HepG2 (cell line): ENCODE data around the gene RASA1. TPM values are rescaled to one million over a fixed set of nuclear protein-coding genes. Genes with fewer than 3 reads are reported as not detected.

Source experiments
- ATAC-seq: fragments of 200-7000 bp; cut with Tn5 transposase; 3 replicates; pipeline ENCODE4 v1.9.1; 2020; ENCODE audit warnings: mild to moderate bottlenecking, moderate library complexity
- BruUV-seq: library from RNA; stranded (reverse); fragments of 400-500 nt; replicated peaks from 2 replicates; lab custom pipeline; 2021; lab: Mats Ljungman, UMichigan
- CTCF ChIA-PET: fragments of 300-600 bp; formaldehyde crosslinking; extraction: SDS; loops from one replicate; lab custom pipeline; 2021; ENCODE audit warnings: low total read pairs, inconsistent platforms, low intra/inter-chr PET ratio; lab: Yijun Ruan, JAX
- POLR2A ChIA-PET: fragments of 350-600 bp; sonication (Branson Sonifier 250); formaldehyde crosslinking; loops from one replicate; lab custom pipeline; 2020; ENCODE audit warnings: antibody characterized with exemption, inconsistent platforms; lab: Yijun Ruan, JAX
- DNase-seq: peaks from one replicate; pipeline ENCODE4 v3.0.0-alpha.2; 2015; ENCODE audit warnings: low spot score
- FAIRE-seq: peaks from 3 replicates; lab custom pipeline; 2011; peaks lifted over from hg19 to GRCh38; lab: Jason Lieb, UNC
- H2AFZ ChIP-seq: one replicate; pipeline ENCODE4 v1.6.1; 2011; ENCODE audit warnings: low read length, inconsistent platforms
- H3K27ac ChIP-seq: fragments of 300-600 bp; 3 replicates; pipeline ENCODE4 v1.8.0; 2011; ENCODE audit warnings: mixed run types, mild to moderate bottlenecking, mixed read lengths, low read length, inconsistent platforms; ENCODE audit not compliant: insufficient read depth; ENCODE audit errors: extremely low read length
- H3K27me3 ChIP-seq, 2 experiments: fragments of 200-600 bp in 1 of 2; 2 replicates in 1 of 2; 3 replicates in 1 of 2; pipeline versions ENCODE4 v1.6.0 to v1.8.0; 2011; ENCODE audit warnings: low read length in 2 of 2, mild to moderate bottlenecking in 2 of 2, moderate library complexity in 2 of 2, inconsistent platforms in 1 of 2; ENCODE audit not compliant: insufficient read depth in 2 of 2, control insufficient read depth in 1 of 2
- H3K36me3 ChIP-seq, 2 experiments: fragments of 200-600 bp in 1 of 2; replicated peaks in 1 of 2; 2 replicates in 1 of 2; 3 replicates in 1 of 2; pipeline versions ENCODE4 v1.5.1 to v1.8.0; 2011; ENCODE audit warnings: low read length in 2 of 2, inconsistent platforms in 1 of 2; ENCODE audit not compliant: insufficient read depth in 2 of 2, control insufficient read depth in 1 of 2
- H3K4me1 ChIP-seq: 2 replicates; pipeline ENCODE4 v1.5.1; 2012; ENCODE audit warnings: low read length, inconsistent platforms; ENCODE audit not compliant: insufficient read depth
- H3K4me2 ChIP-seq: 2 replicates; pipeline ENCODE4 v1.6.0; 2011; ENCODE audit warnings: low read depth, low read length, inconsistent platforms
- H3K4me3 ChIP-seq, 3 experiments: fragments of 200-600 bp in 1 of 3; sonication (generic), shearing (Covaris generic) in 1 of 3; replicated peaks in 1 of 3; 2 replicates each; pipeline ENCODE4 v1.5.1; 2011 to 2016; ENCODE audit warnings: low read length in 3 of 3, inconsistent platforms in 2 of 3, low read depth in 2 of 3, mild to moderate bottlenecking in 2 of 3, control low read depth in 1 of 3, mixed read lengths in 1 of 3; ENCODE audit not compliant: insufficient read depth in 1 of 3
- H3K79me2 ChIP-seq: one replicate; pipeline ENCODE4 v1.6.1; 2011; ENCODE audit warnings: low read length, inconsistent platforms; ENCODE audit not compliant: insufficient read depth
- H3K9ac ChIP-seq: 2 replicates; pipeline ENCODE4 v1.6.0; 2011; ENCODE audit warnings: mild to moderate bottlenecking, low read depth, low read length, inconsistent platforms; ENCODE audit not compliant: insufficient read depth
- H3K9me3 ChIP-seq: 2 replicates; pipeline ENCODE4 v1.5.1; 2012; ENCODE audit warnings: mild to moderate bottlenecking, low read length
- H4K20me1 ChIP-seq: 2 replicates; pipeline ENCODE4 v1.6.0; 2011; ENCODE audit warnings: inconsistent platforms, mild to moderate bottlenecking, low read length, moderate library complexity; ENCODE audit not compliant: insufficient read depth
- FOSL2 ChIP-seq: sonication (generic); formaldehyde crosslinking; IDR thresholded peaks from 2 replicates; pipeline ENCODE4 v1.4.0; 2020; ENCODE audit warnings: missing genetic modification reagents
- HDAC6 ChIP-seq: fragments of 200-600 bp; sonication (generic); IDR thresholded peaks from 2 replicates; pipeline ENCODE4 v1.7.0; 2017; ENCODE audit warnings: mild to moderate bottlenecking, antibody characterized with exemption, low read length, low read depth
- KAT7 ChIP-seq: IDR thresholded peaks from 2 replicates; pipeline ENCODE4 v1.6.1; 2018; ENCODE audit warnings: borderline replicate concordance, missing compliant biosample characterization
- KDM4B ChIP-seq: sonication (generic); formaldehyde crosslinking; IDR thresholded peaks from 2 replicates; pipeline ENCODE4 v1.4.0; 2020; ENCODE audit warnings: missing genetic modification reagents
- KLF13 ChIP-seq: sonication (generic); formaldehyde crosslinking; IDR thresholded peaks from 2 replicates; pipeline ENCODE4 v1.4.0; 2020; ENCODE audit warnings: mild to moderate bottlenecking, missing genetic modification reagents
- SP5 ChIP-seq: IDR thresholded peaks from 2 replicates; pipeline ENCODE4 v1.6.1; 2016; ENCODE audit warnings: low read depth, borderline replicate concordance
- SYNCRIP ChIP-seq: fragments of 200-400 bp; formaldehyde crosslinking; IDR thresholded peaks from 2 replicates; pipeline ENCODE4 v1.6.1; 2018; ENCODE audit warnings: mild to moderate bottlenecking, low read depth, low read length; ENCODE audit not compliant: insufficient read depth
- ZNF207 ChIP-seq: fragments of 450-650 bp; IDR thresholded peaks from 2 replicates; pipeline ENCODE4 v1.6.1; 2016; ENCODE audit warnings: antibody characterized with exemption, borderline replicate concordance
- ZNF460 ChIP-seq: sonication (generic); formaldehyde crosslinking; IDR thresholded peaks from 2 replicates; pipeline ENCODE4 v1.5.1; 2020; ENCODE audit warnings: missing genetic modification reagents, mild to moderate bottlenecking, borderline replicate concordance
- ZNF572 ChIP-seq: sonication (generic); formaldehyde crosslinking; IDR thresholded peaks from 2 replicates; pipeline ENCODE4 v1.5.1; 2020; ENCODE audit warnings: mild to moderate bottlenecking, missing genetic modification reagents
- ZSCAN25 ChIP-seq: sonication (generic); formaldehyde crosslinking; IDR thresholded peaks from 2 replicates; pipeline ENCODE4 v1.8.0; 2022; ENCODE audit warnings: mild to moderate bottlenecking, missing genetic modification reagents
- WGBS: methylation state at CpG from one replicate; pipeline ENCODE4 v1.1.6; 2017; ENCODE audit warnings: low lambda C conversion rate; 5-methylcytosine and 5-hydroxymethylcytosine counted together
- in situ Hi-C: cut with HindIII; loops from 2 replicates; pipeline ENCODE4 v1.10.0; 2017; ENCODE audit warnings: low pct_unique_long_range_greater_than_20kb; ENCODE audit not compliant: extremely low pct_ligation_motif_present
- intact Hi-C: fragments of 100-400 bp; cut with micrococcal nuclease; formaldehyde crosslinking; loops from one replicate; pipeline ENCODE4 v1.10.0; 2022; ENCODE audit not compliant: unreplicated experiment
- polyA plus RNA-seq, 8 experiments: library from polyadenylated mRNA; depleted of rRNA in 3 of 8; stranded (reverse) in 7 of 8; unstranded in 1 of 8; fragments of >200 nt; fragmentation: Illumina TruSeq in 4 of 8; extraction: Trizol in 4 of 8; gene quantifications; 2 replicates each; pipeline versions ENCODE4 v1.2.1 to v1.2.3, GENCODE V29; 2011 to 2016; ENCODE audit warnings: low read depth in 4 of 8, missing spikeins in 1 of 8, mixed read lengths in 1 of 8; ENCODE audit not compliant: insufficient read depth in 1 of 8
- total RNA-seq, 5 experiments: library from RNA; depleted of rRNA; stranded (reverse); fragments of >200 nt; fragmentation: Illumina TruSeq; extraction: Trizol; gene quantifications; 2 replicates each; pipeline ENCODE4 v1.2.3, GENCODE V29; 2016; ENCODE audit warnings: low read depth in 1 of 5
- TF ChIP-seq, protein P1 (sequence below): sonication (generic); formaldehyde crosslinking; IDR thresholded peaks from 2 replicates; pipeline ENCODE4 v1.4.0; 2020; ENCODE audit warnings: missing genetic modification reagents
- TF ChIP-seq, protein P2 (sequence below): sonication (generic); formaldehyde crosslinking; IDR thresholded peaks from 2 replicates; pipeline ENCODE4 v1.5.0; 2020; ENCODE audit warnings: mild to moderate bottlenecking, missing genetic modification reagents

The RASA1 gene
- total and polyA plus RNA-seq, 2 of the 13 experiments (the other 11 are each of a cell fraction or from before 2014, with no cell fraction given): 19.5 to 20.5 TPM

- TF ChIP-seq KLF13 (CRISPR knock-in tag) (no peak), HDAC6 (no peak), ZNF207 (no peak), SP5 (CRISPR knock-in tag) (no peak), KDM4B (no peak)
- TF ChIP-seq, protein P1, sequence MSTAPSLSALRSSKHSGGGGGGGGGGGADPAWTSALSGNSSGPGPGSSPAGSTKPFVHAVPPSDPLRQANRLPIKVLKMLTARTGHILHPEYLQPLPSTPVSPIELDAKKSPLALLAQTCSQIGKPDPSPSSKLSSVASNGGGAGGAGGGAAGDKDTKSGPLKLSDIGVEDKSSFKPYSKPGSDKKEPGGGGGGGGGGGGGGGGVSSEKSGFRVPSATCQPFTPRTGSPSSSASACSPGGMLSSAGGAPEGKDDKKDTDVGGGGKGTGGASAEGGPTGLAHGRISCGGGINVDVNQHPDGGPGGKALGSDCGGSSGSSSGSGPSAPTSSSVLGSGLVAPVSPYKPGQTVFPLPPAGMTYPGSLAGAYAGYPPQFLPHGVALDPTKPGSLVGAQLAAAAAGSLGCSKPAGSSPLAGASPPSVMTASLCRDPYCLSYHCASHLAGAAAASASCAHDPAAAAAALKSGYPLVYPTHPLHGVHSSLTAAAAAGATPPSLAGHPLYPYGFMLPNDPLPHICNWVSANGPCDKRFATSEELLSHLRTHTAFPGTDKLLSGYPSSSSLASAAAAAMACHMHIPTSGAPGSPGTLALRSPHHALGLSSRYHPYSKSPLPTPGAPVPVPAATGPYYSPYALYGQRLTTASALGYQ (CRISPR knock-in tag): no peak
- TF ChIP-seq, all 625 proteins: peak for 0
Observed at GRCh38 chr5:87242242-87242641, 25.4 kb upstream of the RASA1 start (continued).

DNA sequence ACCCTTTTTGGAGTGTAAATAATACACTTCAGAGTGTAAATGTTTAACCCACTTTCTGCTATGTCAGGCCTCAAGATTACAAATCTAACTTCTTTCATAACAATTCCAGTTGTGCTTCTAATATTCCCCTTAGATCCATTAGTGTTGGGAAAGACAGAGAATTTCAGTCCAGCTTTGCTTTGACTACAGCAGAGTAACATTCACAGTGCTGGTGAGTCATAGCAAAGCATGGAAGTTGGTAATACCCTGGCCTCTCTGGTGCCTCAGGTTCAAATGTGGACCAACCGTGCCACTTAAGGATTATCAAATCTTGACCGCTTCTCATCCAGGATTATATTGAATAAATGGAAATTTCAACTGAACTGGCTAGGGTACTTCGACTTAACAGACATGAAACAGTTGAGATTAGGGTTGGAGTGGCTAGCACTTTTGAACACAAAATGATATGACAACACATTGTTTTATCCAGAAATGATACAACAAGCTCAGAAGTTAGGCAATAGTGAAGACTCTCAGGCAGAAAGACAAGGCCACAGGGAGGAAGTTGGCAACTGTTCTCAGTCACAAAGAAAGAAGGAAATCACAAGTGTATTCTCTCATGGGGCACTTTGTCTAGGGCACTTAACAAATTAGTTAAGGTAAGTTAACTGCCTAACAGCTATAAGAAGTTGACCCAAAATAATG, 24.4 kb upstream of the RASA1 start:
- 1% methylated on average over 3 of the region's 3 CpGs for WGBS
- intact Hi-C loops: no loop called here
- no TSS peak for BruUV-seq
- POLR2A ChIA-PET: no interaction called here
- H3K9ac ChIP-seq: no peak overlapping the region
- no peaks in the 10 kb centered on the region for H3K4me1 ChIP-seq
- no peak overlapping the region for H3K27ac ChIP-seq
- no peak for FAIRE-seq
- no peaks in the 10 kb centered on the region for H3K36me3 ChIP-seq
- H3K79me2 ChIP-seq: no peaks in the 10 kb centered on the region
- no peaks in the 10 kb centered on the region for H3K9me3 ChIP-seq
- peak; percentile 6 for DNase-seq
- H3K4me3 ChIP-seq: no peak overlapping the region
- ATAC-seq: peak; percentile 32; the same call in 1 of the 3 replicates
- no peak for TF ChIP-seq ZNF572 (CRISPR knock-in tag)
- TF ChIP-seq FOSL2 (CRISPR knock-in tag): 0 out of 2 replicates have a peak, but pooled peaks have one; percentile 21
- TF ChIP-seq, protein P2, sequence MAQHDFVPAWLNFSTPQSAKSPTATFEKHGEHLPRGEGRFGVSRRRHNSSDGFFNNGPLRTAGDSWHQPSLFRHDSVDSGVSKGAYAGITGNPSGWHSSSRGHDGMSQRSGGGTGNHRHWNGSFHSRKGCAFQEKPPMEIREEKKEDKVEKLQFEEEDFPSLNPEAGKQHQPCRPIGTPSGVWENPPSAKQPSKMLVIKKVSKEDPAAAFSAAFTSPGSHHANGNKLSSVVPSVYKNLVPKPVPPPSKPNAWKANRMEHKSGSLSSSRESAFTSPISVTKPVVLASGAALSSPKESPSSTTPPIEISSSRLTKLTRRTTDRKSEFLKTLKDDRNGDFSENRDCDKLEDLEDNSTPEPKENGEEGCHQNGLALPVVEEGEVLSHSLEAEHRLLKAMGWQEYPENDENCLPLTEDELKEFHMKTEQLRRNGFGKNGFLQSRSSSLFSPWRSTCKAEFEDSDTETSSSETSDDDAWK (CRISPR knock-in tag): no peak
- TF ChIP-seq KAT7 (CRISPR knock-in tag): no peak
- no peak for TF ChIP-seq SYNCRIP
- no peak for TF ChIP-seq ZNF460 (CRISPR knock-in tag)
- TF ChIP-seq ZSCAN25 (CRISPR knock-in tag): no peak
- no peaks in the 10 kb centered on the region for H3K27me3 ChIP-seq
- H3K4me2 ChIP-seq: no peak overlapping the region
- in situ Hi-C loops: no loop called here
- CTCF ChIA-PET: no interaction called here
- H2AFZ ChIP-seq: no peak overlapping the region
- no peaks in the 10 kb centered on the region for H4K20me1 ChIP-seq
